Pancreas (tissue), 10 donors: ENCODE data around the gene PTPN2. TPM values are rescaled to one million over a fixed set of nuclear protein-coding genes. Genes with fewer than 3 reads are reported as not detected.
A peak's percentile ranks its signal among the peaks of the same experiment; 100 is the strongest.
"Not testable (repeated sequence)": the region's sequence is repeated elsewhere in the genome, so short reads cannot be mapped to it uniquely, and the experiment has no call there.

ENCODE experiments used
- ATAC-seq, 4 donors: fragments of 200-7000 bp; cut with Tn5 transposase; one replicate each; pipeline versions ENCODE4 v1.8.0 to v1.9.1; 2020; ENCODE audit warnings: mild to moderate bottlenecking in 4 of 4, moderate library complexity in 4 of 4
- DNase-seq, 6 donors: peaks; one replicate each; pipeline ENCODE4 v3.0.0-alpha.2; 2020
- FAIRE-seq: peaks from 2 replicates; lab custom pipeline; 2012; peaks lifted over from hg19 to GRCh38; lab: Jason Lieb, UNC
- H3K27ac ChIP-seq, 4 donors: fragments of 200-600 bp; sonication (generic); 1 replicate in 3 of 4; 2 replicates in 1 of 4; pipeline versions ENCODE4 v1.5.0 to v1.8.0; 2020
- H3K27me3 ChIP-seq, 4 donors: fragments of 200-600 bp; one replicate each; pipeline ENCODE4 v1.8.0; 2021
- H3K36me3 ChIP-seq, 3 donors: fragments of 200-600 bp; sonication (generic) in 1 of 3; one replicate each; pipeline versions ENCODE4 v1.5.0 to v1.8.0; 2020 to 2021
- H3K4me1 ChIP-seq, 3 donors: fragments of 200-600 bp; one replicate each; pipeline ENCODE4 v1.8.0; 2021
- H3K4me3 ChIP-seq, 4 donors: fragments of 200-600 bp; sonication (generic) in 2 of 4; one replicate each; pipeline versions ENCODE4 v1.5.0 to v1.8.0; 2020 to 2021
- H3K9me3 ChIP-seq, 4 donors: fragments of 200-600 bp; one replicate each; pipeline ENCODE4 v1.8.0; 2021
- WGBS, 2 donors: extraction: QIAGEN DNeasy Blood & Tissue Kit; methylation state at CpG; one replicate each; pipeline ENCODE4 v1.1.7; 2013; 5-methylcytosine and 5-hydroxymethylcytosine counted together
- intact Hi-C, 3 donors: fragments of 100-400 bp; cut with DNase I; formaldehyde crosslinking; loops; one replicate each; pipeline versions ENCODE4 v1.11.1 to v1.14.2; 2022
- polyA plus RNA-seq, 2 donors: library from polyadenylated mRNA; stranded (reverse); fragments of 200-250 nt; gene quantifications; one replicate each; pipeline ENCODE4 v1.2.3, GENCODE V29; 2013
- total RNA-seq, 6 donors: library from RNA; stranded (reverse); fragmentation: NEBNext Ultra II Directional in 4 of 6; extraction: Animal tissue kit (Norgen Biotek cat#: 25700) in 4 of 6; gene quantifications; one replicate each; pipeline versions ENCODE4 v1.2.1 to v1.2.4, GENCODE V29; 2021 to 2023
- TF ChIP-seq, protein P1 (sequence below), 4 donors: fragments of 200-600 bp; sonication (generic) in 3 of 4; IDR thresholded peaks; one replicate each; pipeline versions ENCODE4 v1.5.0 to v1.8.0; 2021; ENCODE audit warnings: antibody characterized with exemption in 4 of 4
- donor health status: healthy with polysubstance abuse.
- donor health status: DM: no; HTN: no; CAD: no; lungs with moderate emphysema.
- donor health status: DM: no; HTN: no; CAD: no.
- donor health status: control.
- donor health status: control.
- donor health status: Bipolar disorder and iron deficiency.
- donor health status: DM: yes; HTN: yes; CAD: no.
- donor health status: DM: no; HTN: no; CAD: no.
- donor health status: DM: no; HTN: no; CAD: no.
- donor health status: DM: yes; HTN: yes; CAD: no.

Gene PTPN2
- total and polyA plus RNA-seq, 8 donors = 22.8 to 37.1 (median 26.3) TPM

DNA sequence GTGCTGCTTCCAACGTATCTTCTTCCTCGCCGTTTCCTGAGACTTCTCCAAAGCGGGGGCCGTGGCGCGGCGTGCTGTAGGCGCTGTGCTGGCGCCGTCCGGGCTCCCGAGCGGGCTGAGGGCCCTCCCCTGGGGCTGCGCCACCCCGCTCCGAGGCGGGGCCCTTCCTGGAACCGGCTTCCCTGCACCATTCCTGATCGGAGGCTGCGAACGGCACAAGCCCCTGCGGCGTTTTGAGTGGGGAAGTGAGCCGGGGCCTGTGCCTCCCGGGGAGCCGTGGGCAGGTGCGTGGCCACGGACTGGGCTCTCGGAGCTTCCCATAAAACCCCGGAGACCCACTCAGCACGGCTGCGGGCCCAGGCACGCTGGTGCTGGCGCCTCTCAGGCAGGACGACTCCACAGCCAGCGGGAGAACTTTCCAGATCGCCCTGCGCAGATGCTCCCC lies 106.5 kb downstream of the PTPN2 start:
- H3K4me3 ChIP-seq = peak overlapping the region in 1 of 4 donors; percentile 20
- no peaks in the 10 kb centered on the region for H3K9me3 ChIP-seq
- 80 to 90% methylated on average over 39 of the region's 39 CpGs for WGBS, 2 donors
- intact Hi-C loops = loop anchor here in 1 of 3 donors (10.0 kb wide), 1 partner anchor 57 kb away; no protein-coding TSS in a partner anchor
- TF ChIP-seq, protein P1, sequence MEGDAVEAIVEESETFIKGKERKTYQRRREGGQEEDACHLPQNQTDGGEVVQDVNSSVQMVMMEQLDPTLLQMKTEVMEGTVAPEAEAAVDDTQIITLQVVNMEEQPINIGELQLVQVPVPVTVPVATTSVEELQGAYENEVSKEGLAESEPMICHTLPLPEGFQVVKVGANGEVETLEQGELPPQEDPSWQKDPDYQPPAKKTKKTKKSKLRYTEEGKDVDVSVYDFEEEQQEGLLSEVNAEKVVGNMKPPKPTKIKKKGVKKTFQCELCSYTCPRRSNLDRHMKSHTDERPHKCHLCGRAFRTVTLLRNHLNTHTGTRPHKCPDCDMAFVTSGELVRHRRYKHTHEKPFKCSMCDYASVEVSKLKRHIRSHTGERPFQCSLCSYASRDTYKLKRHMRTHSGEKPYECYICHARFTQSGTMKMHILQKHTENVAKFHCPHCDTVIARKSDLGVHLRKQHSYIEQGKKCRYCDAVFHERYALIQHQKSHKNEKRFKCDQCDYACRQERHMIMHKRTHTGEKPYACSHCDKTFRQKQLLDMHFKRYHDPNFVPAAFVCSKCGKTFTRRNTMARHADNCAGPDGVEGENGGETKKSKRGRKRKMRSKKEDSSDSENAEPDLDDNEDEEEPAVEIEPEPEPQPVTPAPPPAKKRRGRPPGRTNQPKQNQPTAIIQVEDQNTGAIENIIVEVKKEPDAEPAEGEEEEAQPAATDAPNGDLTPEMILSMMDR (IDR thresholded peaks at IDR 0.05) = no peak
- no peaks in the 10 kb centered on the region for H3K4me1 ChIP-seq
- DNase-seq (peak in 1 of 6 donors; percentile 12), ATAC-seq (peak in 3 of 4 donors; percentile 74 to 85 (median 78)), FAIRE-seq (no peak)
- no peaks in the 10 kb centered on the region for H3K27me3 ChIP-seq
- H3K36me3 ChIP-seq = no peaks in the 10 kb centered on the region
- H3K27ac ChIP-seq = no peak overlapping the region

DNA sequence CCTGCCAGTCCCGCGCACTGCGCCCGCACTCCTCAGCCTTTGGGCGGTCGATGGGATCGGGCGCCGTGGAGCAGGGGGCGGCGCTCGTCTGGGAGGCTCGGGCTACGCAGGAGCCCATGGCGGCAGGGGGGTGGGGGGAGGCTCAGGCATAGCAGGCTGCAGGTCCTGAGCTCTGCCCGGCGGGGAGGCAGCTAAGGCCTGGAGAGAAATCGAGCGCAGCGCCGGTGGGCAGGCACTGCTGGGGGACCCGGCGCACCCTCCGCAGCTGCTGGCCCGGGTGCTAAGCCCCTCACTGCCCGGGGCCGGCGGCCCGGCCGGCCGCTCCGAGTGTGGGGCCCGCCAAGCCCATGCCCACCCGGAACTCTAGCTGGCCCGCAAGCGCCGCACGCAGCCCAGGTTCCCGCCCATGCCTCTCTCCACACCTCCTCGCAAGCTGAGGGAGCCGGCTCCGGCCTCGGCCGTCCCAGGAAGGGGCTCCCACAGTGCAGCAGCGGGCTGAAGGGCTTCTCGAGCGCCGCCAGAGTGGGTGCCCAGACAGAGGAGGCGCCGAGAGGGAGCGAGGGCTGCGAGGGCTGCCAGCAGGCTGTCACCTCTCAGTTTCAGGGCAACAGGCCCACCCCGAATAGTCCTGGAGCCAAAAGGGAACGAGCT lies 107.1 kb downstream of the PTPN2 start:
- ATAC-seq (peak in 3 of 4 donors; percentile 14 to 67 (median 39)), FAIRE-seq (no peak), DNase-seq (peak in 1 of 6 donors; percentile 73)
- no peaks in the 10 kb centered on the region for H3K9me3 ChIP-seq
- H3K27ac ChIP-seq = no peak overlapping the region
- H3K4me3 ChIP-seq = peak overlapping the region in 1 of 4 donors; percentile 20
- intact Hi-C loops = loop anchor here in 1 of 3 donors (10.0 kb wide), 1 partner anchor 58 kb away; no protein-coding TSS in a partner anchor
- H3K4me1 ChIP-seq = no peaks in the 10 kb centered on the region
- 80 to 83% methylated on average over 50 to 54 of the region's 54 CpGs for WGBS, 2 donors
- TF ChIP-seq, protein P1 (IDR thresholded peaks at IDR 0.05) = no peak
- no peaks in the 10 kb centered on the region for H3K36me3 ChIP-seq
- H3K27me3 ChIP-seq = no peaks in the 10 kb centered on the region

DNA sequence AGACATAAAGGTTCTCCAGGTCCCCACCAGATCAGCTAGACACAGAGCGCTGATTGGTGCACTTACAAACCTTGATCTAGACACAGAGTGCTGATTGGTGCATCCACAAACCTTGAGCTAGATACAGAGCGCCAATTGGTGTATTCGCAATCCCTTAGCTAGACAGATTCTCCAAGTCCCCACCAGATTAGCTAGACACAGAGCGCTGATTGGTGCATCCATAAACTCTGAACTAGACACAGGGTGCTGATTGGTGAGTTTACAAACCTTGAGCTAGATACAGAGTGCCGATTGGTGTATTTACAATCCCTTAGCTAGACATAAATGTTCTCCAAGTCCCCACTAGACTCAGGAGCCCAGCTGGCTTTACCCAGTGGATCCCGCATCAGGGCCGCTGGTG lies 107.6 kb downstream of the PTPN2 start:
- 89 to 92% methylated on average over 7 of the region's 7 CpGs for WGBS, 2 donors
- not testable (repeated sequence) for H3K27ac ChIP-seq, H3K36me3 ChIP-seq, DNase-seq, FAIRE-seq, H3K27me3 ChIP-seq, H3K9me3 ChIP-seq, H3K4me3 ChIP-seq, H3K4me1 ChIP-seq
- ATAC-seq = peak in 1 of 4 donors; percentile 19
- intact Hi-C loops = loop anchor here in 1 of 3 donors (10.0 kb wide), 1 partner anchor 58 kb away; no protein-coding TSS in a partner anchor

DNA sequence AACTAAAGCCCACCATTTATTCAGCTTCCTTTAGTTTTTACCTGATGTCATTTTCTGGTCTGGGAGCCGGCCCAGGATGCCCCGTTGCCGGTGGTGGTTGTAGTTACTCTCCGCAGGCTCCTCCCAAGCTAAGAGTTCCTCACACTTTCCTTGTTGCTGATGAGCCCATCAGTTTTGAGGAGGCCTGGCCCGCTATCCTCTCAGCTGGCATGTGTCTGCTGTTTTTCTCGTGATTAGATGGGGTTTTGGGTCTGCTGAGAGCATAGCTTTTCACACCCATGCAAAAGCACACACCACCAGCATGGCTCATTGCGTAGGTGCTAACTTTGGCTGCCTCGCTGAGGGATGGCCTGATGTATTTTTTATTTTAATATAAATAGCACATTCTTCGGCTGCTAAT lies 109.1 kb downstream of the PTPN2 start:
- Histone ChIP-seq H3K4me1 (no peaks in the 10 kb centered on the region), H3K4me3 (no peak overlapping the region), H3K27me3 (no peaks in the 10 kb centered on the region), H3K27ac (no peak overlapping the region), H3K9me3 (no peaks in the 10 kb centered on the region), H3K36me3 (no peaks in the 10 kb centered on the region)
- TF ChIP-seq, protein P1 (IDR thresholded peaks at IDR 0.05) = no peak
- WGBS, 2 donors = 77 to 78% methylated on average over 9 of the region's 9 CpGs
- intact Hi-C loops = loop anchor here in 1 of 3 donors (10.0 kb wide), 1 partner anchor 60 kb away; no protein-coding TSS in a partner anchor
- ATAC-seq (no peak), DNase-seq (no peak), FAIRE-seq (no peak)

DNA sequence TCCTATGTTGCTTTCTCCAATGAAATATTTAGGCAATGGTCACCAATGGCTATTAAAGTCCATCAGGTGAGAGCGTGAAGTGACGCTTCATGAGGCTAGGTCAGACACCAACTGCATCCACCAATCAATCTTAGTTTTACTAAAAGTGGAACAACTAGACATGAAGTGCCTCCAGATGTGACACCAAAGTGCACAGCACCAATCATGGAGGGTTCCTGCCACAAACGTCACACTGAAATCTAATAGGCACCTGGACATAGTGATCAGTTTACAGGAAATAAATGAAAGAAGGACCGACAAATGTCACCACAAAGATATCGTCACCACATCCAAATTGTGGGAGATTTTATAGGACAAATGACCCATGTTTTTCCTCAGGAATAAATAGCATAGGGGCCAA lies 110.7 kb downstream of the PTPN2 start:
- Histone ChIP-seq H3K27ac (no peak overlapping the region), H3K36me3 (no peaks in the 10 kb centered on the region), H3K4me1 (no peaks in the 10 kb centered on the region), H3K27me3 (no peaks in the 10 kb centered on the region), H3K9me3 (no peaks in the 10 kb centered on the region), H3K4me3 (no peak overlapping the region)
- FAIRE-seq (no peak), ATAC-seq (no peak), DNase-seq (no peak)
- TF ChIP-seq, protein P1 (IDR thresholded peaks at IDR 0.05) = no peak
- intact Hi-C loops = loop anchor here in 1 of 3 donors (10.0 kb wide), 1 partner anchor 61 kb away; no protein-coding TSS in a partner anchor
- WGBS, 2 donors = 76 to 82% methylated on average over 5 of the region's 5 CpGs
